HepG2 (cell line): Measurements from ENCODE around the gene KLHL33.

Experiments used
- CTCF ChIP-seq: sonication (generic); formaldehyde crosslinking; IDR thresholded peaks from 2 replicates; pipeline ENCODE4 v1.5.0; 2020; ENCODE audit warnings: mild to moderate bottlenecking, missing genetic modification reagents, moderate library complexity
- PHF5A ChIP-seq: IDR thresholded peaks from one replicate; pipeline ENCODE4 v1.6.1; 2018; ENCODE audit warnings: low read depth, missing genetic modification reagents; ENCODE audit not compliant: unreplicated experiment
- RAD51 ChIP-seq: fragments of 450-650 bp; IDR thresholded peaks from 2 replicates; pipeline ENCODE4 v1.6.1; 2016; ENCODE audit warnings: borderline replicate concordance
- TRIM22 ChIP-seq: fragments of 450-650 bp; IDR thresholded peaks from 2 replicates; pipeline ENCODE4 v1.6.1; 2017
- ZNF326 ChIP-seq: sonication (generic); formaldehyde crosslinking; IDR thresholded peaks from 2 replicates; pipeline ENCODE4 v1.4.0; 2020; ENCODE audit warnings: missing genetic modification reagents, borderline replicate concordance
- ZNF367 ChIP-seq: sonication (generic); formaldehyde crosslinking; IDR thresholded peaks from 2 replicates; pipeline ENCODE4 v1.4.0; 2020; ENCODE audit warnings: missing genetic modification reagents, borderline replicate concordance
- ZNF382 ChIP-seq: sonication (generic); formaldehyde crosslinking; IDR thresholded peaks from 2 replicates; pipeline ENCODE4 v1.5.0; 2020; ENCODE audit warnings: missing genetic modification reagents, mild to moderate bottlenecking, borderline replicate concordance

- TF ChIP-seq RAD51 (no peak), ZNF382 (CRISPR knock-in tag) (no peak), ZNF326 (CRISPR knock-in tag) (no peak), PHF5A (CRISPR knock-in tag) (no peak), CTCF (CRISPR knock-in tag) (no peak), ZNF367 (CRISPR knock-in tag) (no peak), TRIM22 (no peak)
Measured at GRCh38 chr14:20424851-20425250, 11.1 kb downstream of the KLHL33 start.
